ENCODE measurements around the gene TRIP13.
A peak's percentile ranks its signal among the peaks of the same experiment; 100 is the strongest.

The TRIP13 gene

GRCh38 chr5:957748-958485, 65.2 kb downstream of the TRIP13 start:
- no peak for DNase-seq

- no peak for DNase-seq
Observed at GRCh38 chr5:958701-959571, 66.3 kb downstream of the TRIP13 start.

- no peak for DNase-seq
Observed at GRCh38 chr5:959581-960531, 67.2 kb downstream of the TRIP13 start.

- no peak for DNase-seq
Observed at GRCh38 chr5:960551-960950, 67.9 kb downstream of the TRIP13 start.

- DNase-seq, result no peak
Observed at GRCh38 chr5:961002-961710, 68.5 kb downstream of the TRIP13 start.

- DNase-seq, result no peak
Observed at GRCh38 chr5:961711-962240, 69.1 kb downstream of the TRIP13 start.

GRCh38 chr5:962386-962785, 69.7 kb downstream of the TRIP13 start:
- no peak for DNase-seq

GRCh38 chr5:962801-963200, 70.1 kb downstream of the TRIP13 start:
- DNase-seq, result no peak

GRCh38 chr5:963310-963672, 70.6 kb downstream of the TRIP13 start:
- DNase-seq, result no peak

- peak; percentile 62 for DNase-seq
Observed at GRCh38 chr5:963673-964531, 71.2 kb downstream of the TRIP13 start.

GRCh38 chr5:964821-965220, 72.1 kb downstream of the TRIP13 start:
- no peak for DNase-seq

GRCh38 chr5:965604-966344, 73.1 kb downstream of the TRIP13 start:
- DNase-seq, result no peak

GRCh38 chr5:966345-966710, 73.6 kb downstream of the TRIP13 start:
- no peak for DNase-seq

- no peak for DNase-seq
Observed at GRCh38 chr5:966941-967340, 74.3 kb downstream of the TRIP13 start.
